ENCODE measurements around the gene PRDM16.

The PRDM16 gene

GRCh38 chr1:3226701-3227350, 157.8 kb downstream of the PRDM16 start:
- Histone ChIP-seq H3K4me3 (ENCODE audit: low read length) (no peak overlapping the region), H3K9me3 (ENCODE audit: control insufficient read depth, low read length) (no peaks in the 10 kb centered on the region), H3K27me3 (ENCODE audit: control insufficient read depth, insufficient read depth, low read length) (peaks cover 11% of the 10 kb centered on the region), H3K9ac (ENCODE audit: low read length) (no peak overlapping the region), H3K36me3 (ENCODE audit: control insufficient read depth, insufficient read depth, low read length) (no peaks in the 10 kb centered on the region), H3K4me1 (ENCODE audit: control insufficient read depth, insufficient read depth, low read length) (peaks cover 17% of the 10 kb centered on the region)

- H3K9me3 ChIP-seq (ENCODE audit: control insufficient read depth, low read length): no peaks in the 10 kb centered on the region
- H3K4me3 ChIP-seq (ENCODE audit: low read length): no peak overlapping the region
- no peak overlapping the region for H3K9ac ChIP-seq (ENCODE audit: low read length)
- peaks cover 11% of the 10 kb centered on the region for H3K27me3 ChIP-seq (ENCODE audit: control insufficient read depth, insufficient read depth, low read length)
- peaks cover 14% of the 10 kb centered on the region for H3K4me1 ChIP-seq (ENCODE audit: control insufficient read depth, insufficient read depth, low read length)
- no peaks in the 10 kb centered on the region for H3K36me3 ChIP-seq (ENCODE audit: control insufficient read depth, insufficient read depth, low read length)
Observed at GRCh38 chr1:3227351-3227704, 158.3 kb downstream of the PRDM16 start.

- H3K4me1 ChIP-seq (ENCODE audit: control insufficient read depth, insufficient read depth, low read length): peaks cover 8% of the 10 kb centered on the region
- H3K27me3 ChIP-seq (ENCODE audit: control insufficient read depth, insufficient read depth, low read length): peaks cover 11% of the 10 kb centered on the region
- H3K4me3 ChIP-seq (ENCODE audit: low read length): no peak overlapping the region
- H3K9ac ChIP-seq (ENCODE audit: low read length): no peak overlapping the region
- no peaks in the 10 kb centered on the region for H3K9me3 ChIP-seq (ENCODE audit: control insufficient read depth, low read length)
- H3K36me3 ChIP-seq (ENCODE audit: control insufficient read depth, insufficient read depth, low read length): no peaks in the 10 kb centered on the region
Observed at GRCh38 chr1:3227893-3228292, 158.9 kb downstream of the PRDM16 start.

GRCh38 chr1:3229081-3229725, 160.2 kb downstream of the PRDM16 start:
- Histone ChIP-seq H3K9me3 (ENCODE audit: control insufficient read depth, low read length) (no peaks in the 10 kb centered on the region), H3K4me3 (ENCODE audit: low read length) (no peak overlapping the region), H3K27me3 (ENCODE audit: control insufficient read depth, insufficient read depth, low read length) (peaks cover 11% of the 10 kb centered on the region), H3K9ac (ENCODE audit: low read length) (no peak overlapping the region), H3K4me1 (ENCODE audit: control insufficient read depth, insufficient read depth, low read length) (no peaks in the 10 kb centered on the region), H3K36me3 (ENCODE audit: control insufficient read depth, insufficient read depth, low read length) (no peaks in the 10 kb centered on the region)

- H3K9ac ChIP-seq (ENCODE audit: low read length): no peak overlapping the region
- H3K36me3 ChIP-seq (ENCODE audit: control insufficient read depth, insufficient read depth, low read length): no peaks in the 10 kb centered on the region
- H3K9me3 ChIP-seq (ENCODE audit: control insufficient read depth, low read length): no peaks in the 10 kb centered on the region
- H3K4me1 ChIP-seq (ENCODE audit: control insufficient read depth, insufficient read depth, low read length): no peaks in the 10 kb centered on the region
- peaks cover 11% of the 10 kb centered on the region for H3K27me3 ChIP-seq (ENCODE audit: control insufficient read depth, insufficient read depth, low read length)
- no peak overlapping the region for H3K4me3 ChIP-seq (ENCODE audit: low read length)
Observed at GRCh38 chr1:3230553-3230952, 161.6 kb downstream of the PRDM16 start.

- H3K4me1 ChIP-seq (ENCODE audit: control insufficient read depth, insufficient read depth, low read length): no peaks in the 10 kb centered on the region
- H3K9me3 ChIP-seq (ENCODE audit: control insufficient read depth, low read length): no peaks in the 10 kb centered on the region
- H3K36me3 ChIP-seq (ENCODE audit: control insufficient read depth, insufficient read depth, low read length): no peaks in the 10 kb centered on the region
- no peak overlapping the region for H3K9ac ChIP-seq (ENCODE audit: low read length)
- H3K27me3 ChIP-seq (ENCODE audit: control insufficient read depth, insufficient read depth, low read length): peaks cover 6% of the 10 kb centered on the region
- no peak overlapping the region for H3K4me3 ChIP-seq (ENCODE audit: low read length)
Observed at GRCh38 chr1:3231245-3231644, 162.2 kb downstream of the PRDM16 start.

- Histone ChIP-seq H3K27me3 (ENCODE audit: control insufficient read depth, insufficient read depth, low read length) (peaks cover 6% of the 10 kb centered on the region), H3K36me3 (ENCODE audit: control insufficient read depth, insufficient read depth, low read length) (no peaks in the 10 kb centered on the region), H3K9me3 (ENCODE audit: control insufficient read depth, low read length) (no peaks in the 10 kb centered on the region), H3K4me1 (ENCODE audit: control insufficient read depth, insufficient read depth, low read length) (peaks cover 1% of the 10 kb centered on the region), H3K4me3 (ENCODE audit: low read length) (no peak overlapping the region), H3K9ac (ENCODE audit: low read length) (no peak overlapping the region)
Observed at GRCh38 chr1:3231826-3232225, 162.8 kb downstream of the PRDM16 start.

- Histone ChIP-seq H3K9me3 (ENCODE audit: control insufficient read depth, low read length) (no peaks in the 10 kb centered on the region), H3K27me3 (ENCODE audit: control insufficient read depth, insufficient read depth, low read length) (no peaks in the 10 kb centered on the region)
Observed at GRCh38 chr1:3233031-3233430, 164.0 kb downstream of the PRDM16 start.

GRCh38 chr1:3233551-3233950, 164.5 kb downstream of the PRDM16 start:
- H3K9ac ChIP-seq (ENCODE audit: low read length): no peak overlapping the region
- no peak overlapping the region for H3K4me3 ChIP-seq (ENCODE audit: low read length)
- peaks cover 18% of the 10 kb centered on the region for H3K4me1 ChIP-seq (ENCODE audit: control insufficient read depth, insufficient read depth, low read length)
- H3K36me3 ChIP-seq (ENCODE audit: control insufficient read depth, insufficient read depth, low read length): no peaks in the 10 kb centered on the region
- no peaks in the 10 kb centered on the region for H3K9me3 ChIP-seq (ENCODE audit: control insufficient read depth, low read length)
- H3K27me3 ChIP-seq (ENCODE audit: control insufficient read depth, insufficient read depth, low read length): no peaks in the 10 kb centered on the region

More at GRCh38 chr1:3233031-3233430, 164.0 kb downstream of the PRDM16 start:
- H3K4me3 ChIP-seq (ENCODE audit: low read length): no peak overlapping the region
- peaks cover 13% of the 10 kb centered on the region for H3K4me1 ChIP-seq (ENCODE audit: control insufficient read depth, insufficient read depth, low read length)
- no peaks in the 10 kb centered on the region for H3K36me3 ChIP-seq (ENCODE audit: control insufficient read depth, insufficient read depth, low read length)
- H3K9ac ChIP-seq (ENCODE audit: low read length): no peak overlapping the region

- H3K9ac ChIP-seq (ENCODE audit: low read length): no peak overlapping the region
- H3K9me3 ChIP-seq (ENCODE audit: control insufficient read depth, low read length): no peaks in the 10 kb centered on the region
- H3K4me1 ChIP-seq (ENCODE audit: control insufficient read depth, insufficient read depth, low read length): peaks cover 24% of the 10 kb centered on the region
- H3K4me3 ChIP-seq (ENCODE audit: low read length): no peak overlapping the region
- no peaks in the 10 kb centered on the region for H3K27me3 ChIP-seq (ENCODE audit: control insufficient read depth, insufficient read depth, low read length)
- no peaks in the 10 kb centered on the region for H3K36me3 ChIP-seq (ENCODE audit: control insufficient read depth, insufficient read depth, low read length)
Observed at GRCh38 chr1:3234281-3234680, 165.3 kb downstream of the PRDM16 start.

GRCh38 chr1:3234956-3235355, 166.0 kb downstream of the PRDM16 start:
- Histone ChIP-seq H3K9me3 (ENCODE audit: control insufficient read depth, low read length) (no peaks in the 10 kb centered on the region), H3K4me3 (ENCODE audit: low read length) (no peak overlapping the region), H3K27me3 (ENCODE audit: control insufficient read depth, insufficient read depth, low read length) (no peaks in the 10 kb centered on the region), H3K36me3 (ENCODE audit: control insufficient read depth, insufficient read depth, low read length) (no peaks in the 10 kb centered on the region), H3K4me1 (ENCODE audit: control insufficient read depth, insufficient read depth, low read length) (peaks cover 24% of the 10 kb centered on the region), H3K9ac (ENCODE audit: low read length) (no peak overlapping the region)

GRCh38 chr1:3235496-3235895, 166.5 kb downstream of the PRDM16 start:
- H3K4me1 ChIP-seq (ENCODE audit: control insufficient read depth, insufficient read depth, low read length): peaks cover 24% of the 10 kb centered on the region
- H3K4me3 ChIP-seq (ENCODE audit: low read length): no peak overlapping the region
- no peaks in the 10 kb centered on the region for H3K9me3 ChIP-seq (ENCODE audit: control insufficient read depth, low read length)
- no peaks in the 10 kb centered on the region for H3K27me3 ChIP-seq (ENCODE audit: control insufficient read depth, insufficient read depth, low read length)
- no peak overlapping the region for H3K9ac ChIP-seq (ENCODE audit: low read length)
- no peaks in the 10 kb centered on the region for H3K36me3 ChIP-seq (ENCODE audit: control insufficient read depth, insufficient read depth, low read length)
